ENCODE measurements around the gene DDX10. TPM values are rescaled to one million over a fixed set of nuclear protein-coding genes. Genes with fewer than 3 reads are reported as not detected.

Gene DDX10
- total RNA-seq, 4 donors from 2014 or later: 11.5 to 22.0 (median 14.3) TPM

- Histone ChIP-seq H3K9me3 (no peaks in the 10 kb centered on the region), H3K4me1 (peaks cover 0 to 11% (median 5%) of the 10 kb centered on the region in 4 donors), H3K4me3 (no peak overlapping the region), H3K27ac (replicated peaks in 1 of 4) (no peak overlapping the region), H3K36me3 (no peaks in the 10 kb centered on the region), H3K27me3 (no peaks in the 10 kb centered on the region)
- WGBS: 89% methylated on average over 2 of the region's 2 CpGs
- TF ChIP-seq EP300 (IDR thresholded peaks at IDR 0.05): no peak
- TF ChIP-seq POLR2A (IDR thresholded peaks at IDR 0.05; ENCODE audit: low read depth): no peak
- DNase-seq (ENCODE audit: extremely low spot score): no peak
- intact Hi-C loops (cut with DNase I): loop anchor here (10.0 kb wide), 1 partner anchor 182 kb away; no protein-coding TSS in a partner anchor
Measured at GRCh38 chr11:108877178-108877577, 212.3 kb downstream of the DDX10 start.

GRCh38 chr11:108880510-108880909 is 215.6 kb downstream of the DDX10 start:
- intact Hi-C loops (cut with DNase I): no loop called here
- Histone ChIP-seq H3K27me3 (no peaks in the 10 kb centered on the region), H3K4me1 (peaks cover 0 to 15% (median 10%) of the 10 kb centered on the region in 4 donors), H3K4me3 (no peak overlapping the region), H3K9me3 (no peaks in the 10 kb centered on the region), H3K27ac (replicated peaks in 1 of 4) (no peak overlapping the region), H3K36me3 (no peaks in the 10 kb centered on the region)
- TF ChIP-seq POLR2AphosphoS5 (IDR thresholded peaks at IDR 0.05): no peak
- no peak for TF ChIP-seq POLR2A (IDR thresholded peaks at IDR 0.05; ENCODE audit: low read depth)
- no peak for TF ChIP-seq CTCF (IDR thresholded peaks at IDR 0.05)
- no peak for TF ChIP-seq EP300 (IDR thresholded peaks at IDR 0.05)
- WGBS: 63% methylated on average over 5 of the region's 5 CpGs
- DNase-seq (ENCODE audit: extremely low spot score): no peak

- H3K36me3 ChIP-seq: no peaks in the 10 kb centered on the region
- no peak for DNase-seq (ENCODE audit: extremely low spot score)
- H3K27ac ChIP-seq (replicated peaks in 1 of 4): no peak overlapping the region
- no peaks in the 10 kb centered on the region for H3K27me3 ChIP-seq
- no peaks in the 10 kb centered on the region for H3K9me3 ChIP-seq
- H3K4me1 ChIP-seq: peaks cover 0 to 15% (median 10%) of the 10 kb centered on the region in 4 donors
- intact Hi-C loops (cut with DNase I): no loop called here
- H3K4me3 ChIP-seq: no peak overlapping the region
- TF ChIP-seq POLR2AphosphoS5 (IDR thresholded peaks at IDR 0.05): no peak
- no peak for TF ChIP-seq EP300 (IDR thresholded peaks at IDR 0.05)
- no peak for TF ChIP-seq POLR2A (IDR thresholded peaks at IDR 0.05; ENCODE audit: low read depth)
Measured at GRCh38 chr11:108881131-108881530, 216.3 kb downstream of the DDX10 start.

- no peak overlapping the region for H3K27ac ChIP-seq (replicated peaks in 1 of 4)
- TF ChIP-seq POLR2AphosphoS5 (IDR thresholded peaks at IDR 0.05) (no peak), CTCF (IDR thresholded peaks at IDR 0.05) (no peak), EP300 (IDR thresholded peaks at IDR 0.05) (no peak), POLR2A (IDR thresholded peaks at IDR 0.05; ENCODE audit: low read depth) (no peak)
- intact Hi-C loops (cut with DNase I): no loop called here
- H3K9me3 ChIP-seq: no peaks in the 10 kb centered on the region
- no peak for DNase-seq (ENCODE audit: extremely low spot score)
- no peaks in the 10 kb centered on the region for H3K36me3 ChIP-seq
- 39% methylated on average over 5 of the region's 5 CpGs for WGBS
- H3K4me3 ChIP-seq: no peak overlapping the region
- peaks cover 0 to 15% (median 10%) of the 10 kb centered on the region in 4 donors for H3K4me1 ChIP-seq
- H3K27me3 ChIP-seq: no peaks in the 10 kb centered on the region
Measured at GRCh38 chr11:108882211-108882831, 217.5 kb downstream of the DDX10 start.

- intact Hi-C loops (cut with DNase I): no loop called here
- H3K4me1 ChIP-seq: peaks cover 0 to 20% (median 10%) of the 10 kb centered on the region in 4 donors
- no peak for DNase-seq (ENCODE audit: extremely low spot score)
- TF ChIP-seq CTCF (IDR thresholded peaks at IDR 0.05) (no peak), POLR2A (IDR thresholded peaks at IDR 0.05; ENCODE audit: low read depth) (no peak), POLR2AphosphoS5 (IDR thresholded peaks at IDR 0.05) (no peak), EP300 (IDR thresholded peaks at IDR 0.05) (no peak)
- H3K36me3 ChIP-seq: no peaks in the 10 kb centered on the region
- H3K27me3 ChIP-seq: no peaks in the 10 kb centered on the region
- WGBS: 95% methylated on average over 2 of the region's 2 CpGs
- H3K4me3 ChIP-seq: no peak overlapping the region
- H3K9me3 ChIP-seq: no peaks in the 10 kb centered on the region
- no peak overlapping the region for H3K27ac ChIP-seq (replicated peaks in 1 of 4)
Measured at GRCh38 chr11:108886005-108886659, 221.3 kb downstream of the DDX10 start.
